GM19193 (cell line): ENCODE measurements around the gene RGS8.

ENCODE experiments used
- POLR2A ChIP-seq: IDR thresholded peaks from 4 replicates; pipeline ENCODE4 v1.6.1; 2011; ENCODE audit not compliant: insufficient read depth, insufficient read length; ENCODE audit errors: extremely low read depth

RGS8 gene

GRCh38 chr1:182682898-182683501, 1.4 kb downstream of the RGS8 start:
- no peak for TF ChIP-seq POLR2A

- no peak for TF ChIP-seq POLR2A
Observed at GRCh38 chr1:182682406-182682805, 2.0 kb downstream of the RGS8 start.

DNA sequence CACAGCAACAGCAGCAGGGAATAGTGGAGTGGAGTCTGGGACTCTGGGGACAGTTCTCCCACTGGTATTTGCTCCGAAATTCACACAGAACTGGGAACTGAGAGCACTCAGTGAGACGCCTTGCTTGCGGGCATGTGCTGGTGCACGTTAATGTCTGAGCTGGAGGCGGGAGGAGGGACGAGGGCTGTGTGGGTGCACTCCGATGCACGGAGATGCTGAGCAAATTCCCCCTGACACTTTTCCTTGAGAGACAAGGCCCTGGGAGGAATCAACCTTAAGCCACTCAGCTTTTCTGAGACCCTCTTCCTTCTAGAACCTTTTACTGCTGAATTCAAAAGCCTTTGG, 2.8 kb downstream of the RGS8 start:
- TF ChIP-seq POLR2A, result no peak

DNA sequence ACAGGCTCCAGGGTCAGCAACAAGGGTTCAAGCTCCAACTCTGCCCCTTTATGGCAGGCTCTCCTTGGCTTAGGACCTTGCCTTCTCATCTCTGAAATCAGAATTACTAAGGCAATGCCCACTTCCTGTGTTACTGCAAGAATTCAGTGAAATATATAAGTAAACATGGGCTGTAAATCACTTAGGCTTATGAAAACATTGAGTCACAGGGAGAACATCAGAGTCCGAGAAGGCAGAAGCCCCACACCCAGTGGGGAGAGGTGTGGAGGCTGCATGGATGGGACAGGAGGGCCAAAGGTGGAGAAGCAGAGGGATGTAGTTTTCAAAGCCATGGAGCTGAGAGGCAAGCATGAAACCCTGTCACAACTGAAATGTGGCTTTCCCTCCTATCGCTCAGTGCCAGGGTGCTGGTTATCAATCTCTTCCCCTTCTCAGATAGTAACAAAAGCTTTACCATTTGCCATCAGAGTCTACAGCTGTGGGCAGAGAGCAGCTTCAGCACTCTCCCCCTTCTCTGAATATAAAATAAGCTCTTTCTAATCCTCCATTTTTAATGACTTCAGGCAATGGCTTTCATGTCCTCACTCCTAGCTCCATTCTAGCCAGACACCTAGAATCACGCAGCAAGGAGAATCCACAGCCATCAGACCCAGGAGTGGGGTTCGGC, 3.4 kb downstream of the RGS8 start:
- TF ChIP-seq POLR2A, result no peak

- TF ChIP-seq POLR2A, result no peak
Observed at GRCh38 chr1:182680408-182680807, 4.0 kb downstream of the RGS8 start.

GRCh38 chr1:182679684-182680083, 4.7 kb downstream of the RGS8 start:
- no peak for TF ChIP-seq POLR2A

GRCh38 chr1:182677397-182678098, 6.8 kb downstream of the RGS8 start:
- TF ChIP-seq POLR2A, result no peak

GRCh38 chr1:182676274-182676673, 8.1 kb downstream of the RGS8 start:
- no peak for TF ChIP-seq POLR2A

GRCh38 chr1:182674346-182675246, 9.8 kb downstream of the RGS8 start:
- no peak for TF ChIP-seq POLR2A

DNA sequence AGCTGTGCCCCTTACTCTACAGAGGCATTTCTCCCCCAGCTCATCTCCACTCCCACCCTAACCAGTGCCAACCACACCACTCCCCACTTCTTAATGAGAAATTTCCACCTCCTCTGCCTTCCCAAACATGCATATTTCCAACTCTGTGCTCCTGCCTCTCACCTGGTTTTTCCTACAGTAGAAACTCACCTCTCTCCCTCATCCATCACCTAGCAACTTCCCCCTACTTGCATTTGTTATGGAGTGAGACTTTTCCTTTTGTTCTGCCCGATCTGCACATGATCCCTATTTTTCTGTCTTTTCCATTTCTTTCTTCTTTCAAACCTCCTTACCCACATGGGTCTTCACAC, 11.9 kb downstream of the RGS8 start:
- TF ChIP-seq POLR2A, result no peak

GRCh38 chr1:182671750-182672486, 12.5 kb downstream of the RGS8 start:
- no peak for TF ChIP-seq POLR2A

GRCh38 chr1:182670032-182670749, 14.2 kb downstream of the RGS8 start:
- TF ChIP-seq POLR2A, result no peak

GRCh38 chr1:182669266-182669665, 15.1 kb downstream of the RGS8 start:
- TF ChIP-seq POLR2A, result no peak

GRCh38 chr1:182668521-182669054, 15.8 kb downstream of the RGS8 start:
- no peak for TF ChIP-seq POLR2A
